GM19193 (cell line): ENCODE results near the gene CILP2.

Experiments
- POLR2A ChIP-seq: IDR thresholded peaks from 4 replicates; pipeline ENCODE4 v1.6.1; 2011; ENCODE audit not compliant: insufficient read depth, insufficient read length; ENCODE audit errors: extremely low read depth

CILP2 gene

DNA sequence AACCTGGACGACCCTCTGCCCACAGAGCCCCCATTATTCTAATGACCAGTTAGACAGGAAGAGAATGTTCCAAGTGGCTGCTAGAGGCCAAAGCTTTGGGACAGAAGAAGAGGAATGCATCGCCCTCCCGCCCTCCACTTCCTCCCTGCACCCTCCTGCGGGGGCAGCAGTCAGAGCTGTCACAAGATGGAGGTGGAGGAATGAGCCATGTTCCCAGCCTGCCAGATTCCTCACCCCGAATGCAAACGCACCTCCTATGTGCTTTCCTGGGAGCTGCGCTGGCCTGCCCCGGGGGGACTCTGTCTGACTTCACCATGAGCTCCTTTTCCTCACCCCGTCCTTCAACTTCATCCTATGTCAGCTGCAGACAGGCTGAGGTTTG is 7.7 kb upstream of the CILP2 start:
- no peak for TF ChIP-seq POLR2A

DNA sequence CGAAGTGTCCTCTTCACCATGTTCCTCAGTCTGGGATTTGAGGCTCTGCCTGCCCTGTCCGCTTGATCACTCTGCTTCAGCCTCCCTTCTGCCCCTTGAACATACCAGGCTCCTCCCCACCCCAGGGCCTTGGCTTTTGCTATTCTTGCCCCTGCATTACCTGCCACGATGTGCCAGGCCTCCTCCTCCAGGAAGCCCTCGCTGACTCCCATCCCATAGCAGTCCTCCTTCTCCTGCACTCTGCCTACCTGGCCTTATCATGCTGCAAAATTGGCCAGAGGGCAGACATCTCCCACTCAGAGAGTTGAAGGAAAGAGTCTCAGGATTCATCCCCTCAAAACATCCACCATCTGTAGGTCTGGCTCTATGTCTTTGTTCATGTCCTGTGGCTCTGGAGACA is 7.2 kb upstream of the CILP2 start:
- TF ChIP-seq POLR2A: no peak

DNA sequence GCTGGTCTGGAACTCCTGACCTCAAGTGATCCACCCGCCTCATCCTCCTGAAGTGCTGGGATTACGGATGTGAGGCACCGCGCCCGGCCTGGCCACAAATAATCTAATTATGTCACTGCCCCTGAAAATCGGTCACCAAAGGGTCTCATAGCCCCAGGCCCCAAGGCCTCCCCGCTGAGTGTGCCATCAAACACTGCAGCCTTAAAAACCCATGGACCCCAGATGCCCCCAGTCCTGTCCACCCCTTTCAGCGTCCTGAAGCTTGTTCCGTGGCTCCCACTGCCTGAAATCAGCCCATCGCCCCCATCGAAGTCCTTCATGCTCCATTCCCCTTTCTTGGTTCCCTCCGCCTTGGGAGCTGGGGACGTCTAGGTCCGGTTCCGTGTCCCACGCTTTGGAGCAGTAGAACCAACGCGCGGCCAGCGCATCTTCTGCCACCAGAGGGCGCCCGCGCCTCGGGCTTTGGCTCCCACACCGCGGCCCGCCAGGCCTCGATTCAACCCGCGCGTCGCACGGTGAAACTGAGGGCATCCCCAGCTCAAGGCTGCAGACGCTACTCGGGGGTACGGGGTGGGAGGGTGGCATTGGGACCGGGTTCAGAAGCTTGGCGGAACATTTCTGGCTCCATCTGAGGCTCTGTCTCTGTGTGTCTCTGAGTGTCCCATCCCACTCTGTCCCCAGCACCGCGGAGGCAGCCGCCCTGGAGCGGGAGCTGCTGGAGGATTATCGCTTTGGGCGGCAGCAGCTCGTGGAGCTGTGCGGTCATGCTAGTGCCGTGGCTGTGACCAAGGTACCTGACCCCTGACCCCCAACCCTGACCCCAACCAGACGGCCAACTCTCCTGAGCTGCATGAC is 5.9 kb upstream of the CILP2 start:
- no peak for TF ChIP-seq POLR2A

DNA sequence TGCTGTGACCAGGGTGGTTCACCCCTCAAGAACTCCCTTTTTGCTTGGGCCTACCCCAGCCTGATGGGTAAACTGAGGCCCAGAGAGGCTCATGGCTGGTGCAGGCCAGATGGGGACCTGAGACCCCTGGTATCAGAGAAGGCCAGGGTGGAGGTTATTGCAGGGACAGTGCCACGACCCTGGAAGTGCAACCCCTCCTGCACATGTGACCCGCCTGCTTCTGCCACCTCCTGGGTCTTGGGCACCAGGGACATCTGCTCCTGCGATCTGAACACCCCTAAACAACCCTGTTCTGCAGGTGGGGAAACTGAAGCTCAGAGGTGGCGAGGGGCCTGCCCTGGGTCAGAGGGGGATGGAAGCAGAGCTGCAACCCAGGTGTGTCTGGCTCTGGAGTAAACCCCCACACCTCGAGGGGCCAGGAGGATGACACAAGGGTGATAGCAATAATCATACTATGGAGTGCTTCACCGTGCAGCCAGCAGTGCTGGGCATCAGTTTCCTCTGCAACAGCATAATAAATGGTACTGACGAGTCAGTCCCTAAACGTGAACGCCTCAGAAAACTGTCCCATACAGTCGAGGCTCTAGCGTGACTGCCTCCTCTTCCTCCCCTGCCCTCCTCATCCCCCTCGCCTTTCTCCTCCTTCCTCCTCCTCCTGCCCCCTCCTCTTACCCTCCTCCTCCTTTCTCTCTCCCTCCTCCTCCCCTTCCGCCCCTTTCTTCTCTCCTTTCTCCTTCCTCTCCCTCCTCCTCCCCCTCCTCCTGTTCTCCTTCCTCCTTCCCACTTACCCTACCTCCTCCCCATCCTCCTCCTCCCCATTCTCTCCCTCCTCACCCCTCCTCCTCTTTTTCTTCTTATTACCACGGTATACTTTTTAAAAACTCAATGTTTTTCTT is 5.0 kb upstream of the CILP2 start:
- TF ChIP-seq POLR2A: no peak

DNA sequence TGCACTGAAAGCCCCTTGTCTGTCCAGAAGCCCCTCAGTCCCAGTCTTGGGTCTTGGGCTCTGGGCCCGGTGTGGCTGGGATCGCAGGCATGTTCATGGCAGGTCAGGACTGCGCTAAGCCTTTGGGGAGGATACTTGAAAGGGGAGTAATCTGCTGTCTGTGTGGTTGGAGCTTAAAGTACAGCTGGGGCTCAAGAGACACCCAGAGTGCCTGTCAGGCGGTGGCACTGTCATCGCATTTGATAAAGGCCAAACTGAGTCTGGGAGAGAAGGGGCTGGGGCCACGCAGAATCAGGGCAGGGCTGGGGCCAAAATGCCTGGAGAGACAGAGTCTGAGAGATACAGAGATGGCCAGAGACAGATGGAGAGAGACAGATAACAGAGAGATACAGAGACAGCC is 4.2 kb upstream of the CILP2 start:
- TF ChIP-seq POLR2A: no peak

GRCh38 chr19:19534556-19535265 is 3.4 kb upstream of the CILP2 start:
- TF ChIP-seq POLR2A: no peak

- TF ChIP-seq POLR2A: no peak
Observed at GRCh38 chr19:19535311-19536191, 2.5 kb upstream of the CILP2 start.

GRCh38 chr19:19537075-19538048 is 703 bp upstream of the CILP2 start:
- no peak for TF ChIP-seq POLR2A

DNA sequence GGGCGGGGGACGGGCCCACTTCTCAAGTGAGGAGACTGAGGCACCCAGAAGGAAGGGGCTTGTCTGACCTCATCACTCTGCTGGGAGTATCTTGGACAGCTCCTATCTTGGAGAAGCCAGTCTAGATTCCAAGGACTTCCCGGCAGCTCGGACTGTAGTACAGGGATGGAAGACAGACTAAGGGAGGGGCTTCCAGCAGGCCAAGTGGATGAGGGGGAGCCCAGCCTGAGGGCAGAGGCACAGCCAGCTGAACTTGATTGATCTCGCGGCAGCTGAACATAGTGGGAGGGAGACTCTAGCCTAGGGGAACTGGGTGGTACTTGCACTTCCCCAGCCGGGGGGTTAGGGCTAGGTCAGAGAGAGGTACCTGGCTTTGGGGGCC is 711 bp downstream of the CILP2 start:
- no peak for TF ChIP-seq POLR2A

DNA sequence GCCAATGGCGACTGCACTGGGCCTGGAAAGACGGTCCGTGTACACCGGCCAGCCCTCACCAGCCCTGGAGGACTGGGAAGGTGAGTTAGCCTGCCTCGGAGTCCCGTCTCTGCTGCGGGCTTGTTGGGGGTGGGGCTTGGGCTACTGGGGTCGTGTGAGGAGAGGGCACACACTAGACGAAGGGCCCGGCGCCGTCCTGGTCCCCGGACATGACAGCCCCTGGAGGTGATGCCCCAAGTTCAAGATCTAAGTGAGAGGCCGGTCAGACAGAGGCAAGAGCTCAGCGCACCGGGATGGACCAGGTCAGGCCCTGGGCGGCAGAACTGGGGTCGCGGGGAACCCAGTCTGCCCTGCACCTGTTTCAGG is 1.6 kb downstream of the CILP2 start:
- TF ChIP-seq POLR2A: no peak

DNA sequence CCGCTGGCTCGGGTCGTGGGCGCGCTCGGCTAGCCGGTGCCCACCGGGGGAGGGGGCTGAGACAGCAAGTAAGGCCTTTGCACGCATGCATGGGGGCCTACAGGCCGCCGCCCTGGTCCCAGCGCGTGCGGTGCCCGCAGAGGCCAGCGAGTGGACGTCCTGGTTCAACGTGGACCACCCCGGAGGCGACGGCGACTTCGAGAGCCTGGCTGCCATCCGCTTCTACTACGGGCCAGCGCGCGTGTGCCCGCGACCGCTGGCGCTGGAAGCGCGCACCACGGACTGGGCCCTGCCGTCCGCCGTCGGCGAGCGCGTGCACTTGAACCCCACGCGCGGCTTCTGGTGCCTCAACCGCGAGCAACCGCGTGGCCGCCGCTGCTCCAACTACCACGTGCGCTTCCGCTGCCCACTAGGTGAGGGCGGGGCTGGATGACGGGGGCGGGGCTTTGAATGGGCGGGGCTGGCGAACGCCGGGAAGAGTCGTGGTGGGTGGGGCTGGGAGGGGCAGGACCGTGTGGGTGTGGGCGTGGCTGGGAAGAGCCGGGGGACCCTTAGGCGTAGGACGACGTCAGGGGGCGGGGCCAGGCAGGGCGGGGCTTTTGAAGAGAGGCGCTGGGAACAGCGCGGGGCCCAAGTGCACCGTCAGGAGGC is 2.1 kb downstream of the CILP2 start:
- no peak for TF ChIP-seq POLR2A

GRCh38 chr19:19540715-19541515 is 2.9 kb downstream of the CILP2 start:
- TF ChIP-seq POLR2A: no peak
